Effector memory CD4-positive, alpha-beta T cell (primary cell): ENCODE results near the gene CYP4V2.
"Not testable (repeated sequence)": the region's sequence is repeated elsewhere in the genome, so short reads cannot be mapped to it uniquely, and the experiment has no call there.

Experiments used
- DNase-seq, 3 donors: peaks; one replicate each; pipeline ENCODE4 v3.0.0-alpha.2; 2020
- H3K27ac ChIP-seq: 2 replicates; pipeline ENCODE4 v1.7.0; 2013; ENCODE audit warnings: mild to moderate bottlenecking, low read length, moderate library complexity; ENCODE audit not compliant: insufficient read depth, poor library complexity, severe bottlenecking
- H3K27me3 ChIP-seq: replicated peaks from 2 replicates; pipeline ENCODE4 v1.7.0; 2013; ENCODE audit warnings: mild to moderate bottlenecking, low read length; ENCODE audit not compliant: insufficient read depth, control insufficient read depth, poor library complexity, severe bottlenecking
- H3K36me3 ChIP-seq: 2 replicates; pipeline ENCODE4 v1.7.0; 2013; ENCODE audit warnings: mild to moderate bottlenecking, low read length, moderate library complexity; ENCODE audit not compliant: control insufficient read depth, insufficient read depth
- H3K4me1 ChIP-seq: 2 replicates; pipeline ENCODE4 v1.7.0; 2013; ENCODE audit warnings: low read length, mild to moderate bottlenecking; ENCODE audit not compliant: control insufficient read depth, insufficient read depth, poor library complexity, severe bottlenecking
- H3K4me3 ChIP-seq: 2 replicates; pipeline ENCODE4 v1.7.0; 2013; ENCODE audit warnings: low read length, low read depth, mild to moderate bottlenecking; ENCODE audit not compliant: insufficient read depth, poor library complexity, severe bottlenecking
- H3K9me3 ChIP-seq: 2 replicates; pipeline ENCODE4 v1.7.0; 2013; ENCODE audit warnings: mild to moderate bottlenecking, low read length, moderate library complexity; ENCODE audit not compliant: control insufficient read depth

The CYP4V2 gene

DNA sequence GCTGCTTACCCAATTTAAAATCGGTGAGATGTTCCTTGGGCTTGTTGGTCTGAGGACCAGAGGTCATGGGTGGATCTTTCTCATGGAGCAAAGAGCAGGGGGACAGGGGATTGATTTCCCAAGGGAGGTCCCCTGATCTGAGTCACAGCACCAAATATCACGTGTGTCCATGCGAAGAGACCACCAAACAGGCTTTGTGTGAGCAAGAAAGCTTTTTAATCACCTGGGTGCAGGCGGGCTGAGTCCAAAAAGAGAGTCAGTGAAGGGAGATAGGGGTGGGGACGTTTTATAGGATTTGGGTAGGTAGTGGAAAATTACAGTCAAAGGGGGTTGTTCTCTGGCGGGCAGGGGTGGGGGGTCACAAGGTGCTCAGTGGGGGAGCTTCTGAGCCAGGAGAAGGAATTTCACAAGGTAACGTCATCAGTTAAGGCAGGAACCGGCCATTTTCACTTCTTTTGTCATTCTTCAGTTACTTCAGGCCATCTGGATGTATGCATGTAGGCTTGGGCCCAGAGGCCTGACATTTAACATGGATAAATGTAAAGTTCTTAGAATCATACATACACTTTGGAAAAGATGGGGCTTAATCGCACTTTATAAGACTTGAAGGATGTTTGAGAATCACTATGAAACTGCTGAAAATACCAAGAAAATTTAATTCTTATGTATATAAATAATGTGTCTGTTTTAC lies 55.8 kb downstream of the CYP4V2 start:
- H3K27me3 ChIP-seq, H3K36me3 ChIP-seq, H3K4me3 ChIP-seq, H3K4me1 ChIP-seq, H3K27ac ChIP-seq, H3K9me3 ChIP-seq, DNase-seq: not testable (repeated sequence)

DNA sequence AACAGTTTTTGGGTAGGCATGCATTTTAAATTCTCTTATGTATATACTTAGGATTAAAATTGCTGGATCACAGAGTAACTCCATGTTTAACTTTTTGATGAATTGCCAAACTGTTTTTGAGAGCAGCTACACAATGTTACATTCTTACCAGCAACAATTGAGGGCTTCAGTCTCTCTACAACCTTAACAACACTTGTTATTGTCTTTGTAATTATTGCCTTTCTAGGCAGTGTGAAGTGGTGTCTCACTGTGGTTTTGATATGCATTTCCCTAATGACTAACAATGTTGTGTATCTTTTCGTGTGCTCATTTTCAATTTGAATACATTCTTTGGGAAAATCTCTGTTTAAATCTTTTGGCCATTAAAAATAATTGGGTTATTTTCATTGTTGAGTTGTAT lies 57.3 kb downstream of the CYP4V2 start:
- H3K27ac ChIP-seq = no peak overlapping the region
- DNase-seq = no peak
- no peaks in the 10 kb centered on the region for H3K9me3 ChIP-seq
- no peaks in the 10 kb centered on the region for H3K4me1 ChIP-seq
- H3K36me3 ChIP-seq = no peaks in the 10 kb centered on the region
- no peaks in the 10 kb centered on the region for H3K27me3 ChIP-seq
- no peak overlapping the region for H3K4me3 ChIP-seq

DNA sequence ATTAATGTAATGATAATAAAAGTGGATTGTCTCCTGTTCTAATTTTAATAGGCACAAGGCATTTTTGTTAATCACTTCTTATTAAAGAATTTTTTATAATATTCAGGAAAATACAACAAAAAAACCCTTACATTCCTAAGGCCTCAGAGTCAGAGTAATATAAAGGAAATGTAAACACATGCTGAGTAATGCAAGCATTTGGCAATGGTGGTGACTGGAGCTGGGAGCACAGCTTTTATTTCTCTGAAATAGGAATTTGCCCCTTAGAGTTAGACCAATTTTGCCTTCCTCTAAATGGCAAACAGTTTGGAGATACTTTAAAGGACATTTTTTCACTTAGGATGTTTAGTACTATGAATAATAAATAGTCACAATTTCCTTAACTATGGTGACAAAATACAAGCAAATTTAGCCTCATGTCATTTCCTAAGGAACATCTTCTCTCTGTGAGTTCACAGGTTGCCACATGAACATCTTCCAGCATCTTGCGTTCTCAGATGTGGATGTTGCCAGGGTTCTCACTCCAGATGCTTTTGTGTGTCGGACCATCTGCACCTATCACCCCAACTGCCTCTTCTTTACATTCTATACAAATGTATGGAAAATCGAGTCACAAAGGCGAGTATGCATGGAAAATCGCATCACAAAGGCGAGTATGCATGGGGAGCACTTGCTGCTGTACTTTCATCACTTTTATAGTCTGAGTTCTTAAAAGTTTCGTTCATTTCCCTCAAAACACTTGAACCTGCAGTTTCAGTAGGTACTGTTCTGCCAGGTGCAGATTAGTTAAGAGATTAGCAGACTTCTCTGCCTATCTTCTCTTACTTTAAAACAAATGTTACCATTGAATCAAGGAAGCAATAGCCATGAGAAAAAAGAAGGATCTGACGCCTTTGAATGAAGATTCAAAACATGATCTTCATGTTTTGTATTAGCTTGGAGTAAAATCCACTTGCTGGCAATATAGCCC lies 58.7 kb downstream of the CYP4V2 start:
- DNase-seq = no peak
- Histone ChIP-seq H3K27me3 (no peaks in the 10 kb centered on the region), H3K4me3 (no peak overlapping the region), H3K4me1 (no peaks in the 10 kb centered on the region), H3K9me3 (no peaks in the 10 kb centered on the region), H3K36me3 (no peaks in the 10 kb centered on the region), H3K27ac (no peak overlapping the region)

DNA sequence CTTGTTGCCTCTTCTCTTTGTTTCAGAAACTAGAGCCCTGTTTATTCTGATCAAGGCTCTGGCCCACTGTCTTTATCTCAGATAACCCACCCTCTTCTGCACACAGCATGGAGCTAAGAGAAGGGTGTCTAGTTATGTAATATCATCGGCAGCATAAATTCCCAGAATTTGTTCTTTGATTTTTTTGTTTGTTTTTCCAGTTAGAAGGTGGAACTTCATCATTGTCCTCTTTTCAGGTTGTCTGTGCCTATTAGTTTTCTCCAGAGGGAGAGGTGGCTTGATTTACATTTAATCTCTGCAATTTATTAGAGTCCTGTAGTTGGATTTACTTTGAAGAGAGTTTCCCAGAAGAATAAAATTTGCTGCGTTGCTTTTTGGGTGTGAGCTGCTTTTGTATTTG lies 59.4 kb downstream of the CYP4V2 start:
- H3K9me3 ChIP-seq = no peaks in the 10 kb centered on the region
- no peak overlapping the region for H3K4me3 ChIP-seq
- no peaks in the 10 kb centered on the region for H3K27me3 ChIP-seq
- no peak overlapping the region for H3K27ac ChIP-seq
- no peak for DNase-seq
- no peaks in the 10 kb centered on the region for H3K4me1 ChIP-seq
- no peaks in the 10 kb centered on the region for H3K36me3 ChIP-seq

DNA sequence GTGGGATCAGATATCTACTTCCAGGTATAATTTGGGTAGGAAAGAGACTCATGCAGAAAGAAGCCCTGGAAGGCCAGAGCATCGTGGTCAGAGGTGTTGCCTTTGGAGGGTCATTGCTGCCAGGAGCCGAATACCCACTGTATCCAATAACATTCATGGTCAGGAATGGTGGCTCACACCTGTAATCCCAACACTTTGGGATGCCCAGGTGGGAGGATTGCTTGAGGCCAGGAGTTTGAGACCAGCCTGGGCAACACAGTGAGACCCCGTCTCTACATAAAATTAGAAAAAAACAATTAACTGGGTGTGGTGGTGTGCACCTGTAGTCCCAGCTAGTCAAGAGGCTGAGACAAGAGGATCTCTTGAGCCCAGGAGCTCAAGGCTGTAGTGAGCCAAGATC lies 63.8 kb downstream of the CYP4V2 start:
- H3K27me3 ChIP-seq = no peaks in the 10 kb centered on the region
- DNase-seq = no peak
- no peaks in the 10 kb centered on the region for H3K4me1 ChIP-seq
- no peak overlapping the region for H3K27ac ChIP-seq
- H3K9me3 ChIP-seq = no peaks in the 10 kb centered on the region
- H3K4me3 ChIP-seq = no peak overlapping the region
- H3K36me3 ChIP-seq = no peaks in the 10 kb centered on the region

DNA sequence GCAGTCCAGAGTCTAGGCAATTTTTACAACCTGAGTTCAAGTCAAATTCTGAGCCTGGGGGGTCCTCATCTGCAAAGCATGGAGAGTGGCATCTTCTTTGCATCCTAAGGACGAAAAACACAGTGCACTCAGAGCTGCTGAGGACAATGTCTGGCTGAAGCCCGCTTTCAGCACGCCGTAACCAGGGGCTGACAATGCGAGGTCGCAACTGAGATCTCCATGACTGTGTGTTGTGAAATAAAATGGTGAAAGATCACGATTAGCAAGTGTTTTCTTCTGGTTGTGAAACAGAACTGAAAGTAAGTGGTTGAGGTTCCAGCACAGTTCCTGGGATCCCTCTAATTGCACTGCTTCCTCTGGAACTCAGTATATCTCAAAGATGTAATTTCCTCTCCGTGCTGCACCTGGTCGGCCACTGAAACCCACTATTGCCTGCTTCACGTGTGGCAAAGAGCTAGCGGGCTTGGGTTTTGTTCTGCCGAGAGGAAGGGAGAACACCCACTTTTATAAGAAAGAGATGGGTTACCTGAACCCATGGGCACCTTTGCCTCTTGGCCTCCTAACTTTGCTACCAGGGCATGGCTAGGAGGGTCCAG lies 66.9 kb downstream of the CYP4V2 start:
- DNase-seq = no peak
- H3K27me3 ChIP-seq = no peaks in the 10 kb centered on the region
- H3K4me1 ChIP-seq = no peaks in the 10 kb centered on the region
- H3K4me3 ChIP-seq = no peak overlapping the region
- H3K36me3 ChIP-seq = no peaks in the 10 kb centered on the region
- no peak overlapping the region for H3K27ac ChIP-seq
- no peaks in the 10 kb centered on the region for H3K9me3 ChIP-seq

DNA sequence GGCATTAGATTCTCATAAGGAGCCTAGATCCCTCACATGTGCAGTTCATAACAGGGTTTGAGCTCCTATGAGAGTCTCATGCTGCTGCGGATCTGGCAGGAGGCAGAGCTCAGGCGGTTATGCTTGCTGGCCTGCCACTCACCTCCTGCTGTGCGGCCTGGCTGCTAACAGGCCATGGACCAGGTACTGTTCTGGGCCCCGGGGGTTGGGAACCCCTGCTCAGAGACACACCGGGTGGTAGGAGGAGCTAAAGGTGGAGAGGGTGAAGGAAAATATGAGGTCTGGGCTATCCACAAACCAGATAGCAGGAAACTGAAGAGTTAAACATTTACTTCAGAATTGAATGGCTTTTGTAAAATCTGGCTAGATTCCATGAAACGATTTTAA lies 68.7 kb downstream of the CYP4V2 start:
- Histone ChIP-seq H3K9me3 (no peaks in the 10 kb centered on the region), H3K27ac (no peak overlapping the region), H3K4me3 (no peak overlapping the region), H3K4me1 (no peaks in the 10 kb centered on the region), H3K27me3 (no peaks in the 10 kb centered on the region), H3K36me3 (no peaks in the 10 kb centered on the region)
- no peak for DNase-seq
